CD4-positive, alpha-beta T cell treated with Interferon alpha-2 for 1 hour (primary cell): ENCODE data around the gene ATG7.
"Not testable (repeated sequence)": the region's sequence is repeated elsewhere in the genome, so short reads cannot be mapped to it uniquely, and the experiment has no call there.

Experiments
- DNase-seq, 2 donors: peaks; one replicate each; pipeline ENCODE4 v3.0.0-alpha.2; 2020 to 2022

Gene ATG7

GRCh38 chr3:11559816-11560633 is 287.8 kb downstream of the ATG7 start:
- no peak for DNase-seq

GRCh38 chr3:11560746-11561145 is 288.5 kb downstream of the ATG7 start:
- no peak for DNase-seq

GRCh38 chr3:11562277-11562881 is 290.2 kb downstream of the ATG7 start:
- DNase-seq, result no peak

GRCh38 chr3:11563159-11563864 is 291.1 kb downstream of the ATG7 start:
- no peak for DNase-seq

GRCh38 chr3:11563865-11564185 is 291.6 kb downstream of the ATG7 start:
- no peak for DNase-seq

- no peak for DNase-seq
Observed at GRCh38 chr3:11564577-11565001, 292.4 kb downstream of the ATG7 start.

- DNase-seq, result no peak
Observed at GRCh38 chr3:11565072-11565471, 292.9 kb downstream of the ATG7 start.

GRCh38 chr3:11565492-11565891 is 293.3 kb downstream of the ATG7 start:
- DNase-seq, result no peak

- DNase-seq, result no peak
Observed at GRCh38 chr3:11565932-11566331, 293.7 kb downstream of the ATG7 start.

GRCh38 chr3:11566478-11566877 is 294.3 kb downstream of the ATG7 start:
- DNase-seq, result no peak

GRCh38 chr3:11566916-11567315 is 294.7 kb downstream of the ATG7 start:
- DNase-seq, result no peak

- no peak for DNase-seq
Observed at GRCh38 chr3:11567516-11568467, 295.6 kb downstream of the ATG7 start.

- DNase-seq, result no peak
Observed at GRCh38 chr3:11568503-11569155, 296.4 kb downstream of the ATG7 start.

- no peak for DNase-seq
Observed at GRCh38 chr3:11569156-11569741, 297.1 kb downstream of the ATG7 start.

GRCh38 chr3:11570251-11570650 is 298.1 kb downstream of the ATG7 start:
- DNase-seq, result no peak

GRCh38 chr3:11570789-11571495 is 298.7 kb downstream of the ATG7 start:
- DNase-seq, result peak in 1 of 2 donors; percentile 31

- not testable (repeated sequence) for DNase-seq
Observed at GRCh38 chr3:11572660-11573059, 300.5 kb downstream of the ATG7 start.

- DNase-seq, result no peak
Observed at GRCh38 chr3:11574981-11575669, 302.9 kb downstream of the ATG7 start.

GRCh38 chr3:11575677-11576076 is 303.5 kb downstream of the ATG7 start:
- DNase-seq, result no peak

- no peak for DNase-seq
Observed at GRCh38 chr3:11576453-11576852, 304.3 kb downstream of the ATG7 start.

- no peak for DNase-seq
Observed at GRCh38 chr3:11578169-11578568, 306.0 kb downstream of the ATG7 start.
